ENCODE measurements around the gene GREB1. TPM values are rescaled to one million over a fixed set of nuclear protein-coding genes. Genes with fewer than 3 reads are reported as not detected.

Gene GREB1
- total RNA-seq, 1 experiment from 2014 or later: 0.37 TPM

DNA sequence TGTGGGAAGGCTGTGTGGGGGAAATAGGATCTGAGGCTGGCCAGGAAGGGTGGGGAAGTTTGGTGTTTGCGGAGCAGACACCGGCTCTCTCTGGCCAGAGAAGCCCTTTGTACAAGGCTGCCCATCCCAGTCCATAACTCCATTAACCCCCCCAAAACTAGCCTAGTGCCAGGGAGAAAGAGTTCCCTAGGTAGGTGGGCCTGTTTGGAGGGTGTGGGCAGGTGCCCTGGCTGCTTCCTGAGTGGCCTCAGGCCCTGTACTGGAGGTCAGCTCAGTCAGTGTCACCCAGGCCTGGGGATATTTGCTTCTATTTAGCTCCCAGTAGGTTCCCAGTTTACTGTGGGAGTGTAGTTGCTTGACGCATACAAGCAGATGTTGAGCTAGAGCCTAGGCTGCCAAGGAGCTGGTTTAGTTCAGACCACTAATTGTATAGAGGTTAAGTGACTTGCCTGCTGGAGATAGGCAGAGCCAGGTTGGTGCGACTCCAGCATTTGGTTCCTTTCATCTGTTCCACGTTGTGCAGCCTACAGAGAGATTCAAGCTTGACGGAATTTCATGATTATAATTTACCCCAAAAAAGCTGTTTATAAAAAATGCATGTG lies 2.9 kb upstream of the GREB1 start:
- Histone ChIP-seq H4K20me1 (ENCODE audit: insufficient read depth) (no peaks in the 10 kb centered on the region), H3K4me3 (no peak overlapping the region), H3K27ac (no peak overlapping the region), H2AFZ (no peak overlapping the region), H3K79me2 (ENCODE audit: low read depth) (no peaks in the 10 kb centered on the region), H3K9me2 (ENCODE audit: insufficient read depth) (no peaks in the 10 kb centered on the region), H3K27me3 (ENCODE audit: insufficient read depth, low read depth) (peaks cover 44% of the 10 kb centered on the region), H3F3A (ENCODE audit: insufficient read depth, low read depth) (peaks cover 34% of the 10 kb centered on the region), H3K36me3 (ENCODE audit: low read depth) (no peaks in the 10 kb centered on the region), H3K4me2 (no peak overlapping the region), H3K4me1 (replicated peaks; ENCODE audit: insufficient read depth) (peaks cover 42% of the 10 kb centered on the region), H3K9me3 (ENCODE audit: insufficient read depth, low read depth) (no peaks in the 10 kb centered on the region; the same call in 1 of the 2 replicates)
- CTCF ChIA-PET: no interaction called here
- no TSS peak for BruUV-seq (replicated peaks)
- no peak for TF ChIP-seq EZH2 (IDR thresholded peaks at IDR 0.05; ENCODE audit: low read depth)
- TF ChIP-seq, protein P1, sequence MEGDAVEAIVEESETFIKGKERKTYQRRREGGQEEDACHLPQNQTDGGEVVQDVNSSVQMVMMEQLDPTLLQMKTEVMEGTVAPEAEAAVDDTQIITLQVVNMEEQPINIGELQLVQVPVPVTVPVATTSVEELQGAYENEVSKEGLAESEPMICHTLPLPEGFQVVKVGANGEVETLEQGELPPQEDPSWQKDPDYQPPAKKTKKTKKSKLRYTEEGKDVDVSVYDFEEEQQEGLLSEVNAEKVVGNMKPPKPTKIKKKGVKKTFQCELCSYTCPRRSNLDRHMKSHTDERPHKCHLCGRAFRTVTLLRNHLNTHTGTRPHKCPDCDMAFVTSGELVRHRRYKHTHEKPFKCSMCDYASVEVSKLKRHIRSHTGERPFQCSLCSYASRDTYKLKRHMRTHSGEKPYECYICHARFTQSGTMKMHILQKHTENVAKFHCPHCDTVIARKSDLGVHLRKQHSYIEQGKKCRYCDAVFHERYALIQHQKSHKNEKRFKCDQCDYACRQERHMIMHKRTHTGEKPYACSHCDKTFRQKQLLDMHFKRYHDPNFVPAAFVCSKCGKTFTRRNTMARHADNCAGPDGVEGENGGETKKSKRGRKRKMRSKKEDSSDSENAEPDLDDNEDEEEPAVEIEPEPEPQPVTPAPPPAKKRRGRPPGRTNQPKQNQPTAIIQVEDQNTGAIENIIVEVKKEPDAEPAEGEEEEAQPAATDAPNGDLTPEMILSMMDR (conservative IDR thresholded peaks at IDR 0.05): no peak
- DNase-seq: peak in 1 of 2 experiments; percentile 69
- POLR2A ChIA-PET (ENCODE audit: unreplicated experiment): no interaction called here
- intact Hi-C loops (cut with micrococcal nuclease; ENCODE audit: unreplicated experiment): no loop called here

DNA sequence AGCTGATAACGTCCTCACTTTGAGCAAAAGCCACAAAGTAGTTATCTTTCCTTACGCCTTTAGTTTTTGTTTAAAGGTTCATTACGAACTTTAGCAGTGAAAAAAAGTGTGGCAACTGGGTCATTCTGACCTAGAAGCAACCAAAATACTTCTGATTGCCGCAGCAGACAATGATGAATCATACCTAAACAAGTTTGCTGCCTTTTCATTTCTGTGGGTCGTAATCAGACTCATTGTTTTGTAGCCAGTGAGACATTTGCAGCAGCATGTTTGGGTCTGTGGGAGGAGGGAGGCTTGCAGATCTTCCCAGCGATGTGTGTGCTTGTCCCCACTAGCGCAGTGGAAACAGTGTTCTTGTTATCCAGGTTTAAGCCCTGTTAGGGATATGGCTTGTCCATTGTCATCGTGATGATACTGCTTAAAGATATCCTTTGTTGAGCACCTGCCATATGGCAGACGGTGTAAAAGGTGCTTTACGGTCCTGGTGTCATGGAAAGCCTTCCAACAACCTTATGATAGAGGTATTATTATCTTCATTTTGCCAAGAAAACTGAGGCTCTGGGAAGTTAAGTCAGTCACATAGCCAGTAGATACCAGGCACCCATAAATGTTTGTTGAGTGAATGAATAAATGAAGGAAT lies 1.3 kb upstream of the GREB1 start:
- intact Hi-C loops (cut with micrococcal nuclease; ENCODE audit: unreplicated experiment): no loop called here
- Histone ChIP-seq H3K79me2 (ENCODE audit: low read depth) (no peaks in the 10 kb centered on the region), H3K27ac (no peak overlapping the region; the same call in 1 of the 2 replicates), H3F3A (ENCODE audit: insufficient read depth, low read depth) (peaks cover 34% of the 10 kb centered on the region), H3K27me3 (ENCODE audit: insufficient read depth, low read depth) (peaks cover 45% of the 10 kb centered on the region), H3K9me2 (ENCODE audit: insufficient read depth) (no peaks in the 10 kb centered on the region), H3K4me1 (replicated peaks; ENCODE audit: insufficient read depth) (peaks cover 42% of the 10 kb centered on the region), H4K20me1 (ENCODE audit: insufficient read depth) (no peaks in the 10 kb centered on the region), H3K4me2 (peak overlapping the region; percentile 74), H3K36me3 (ENCODE audit: low read depth) (no peaks in the 10 kb centered on the region), H2AFZ (no peak overlapping the region), H3K9me3 (ENCODE audit: insufficient read depth, low read depth) (no peaks in the 10 kb centered on the region), H3K4me3 (peak overlapping the region; percentile 24; the same call in 1 of the 2 replicates)
- POLR2A ChIA-PET (ENCODE audit: unreplicated experiment): no interaction called here
- no TSS peak for BruUV-seq (replicated peaks)
- peak in 1 of 2 experiments; percentile 79 for DNase-seq
- CTCF ChIA-PET: no interaction called here
- TF ChIP-seq, protein P1 (conservative IDR thresholded peaks at IDR 0.05): no peak
- no peak for TF ChIP-seq EZH2 (IDR thresholded peaks at IDR 0.05; ENCODE audit: low read depth)

DNA sequence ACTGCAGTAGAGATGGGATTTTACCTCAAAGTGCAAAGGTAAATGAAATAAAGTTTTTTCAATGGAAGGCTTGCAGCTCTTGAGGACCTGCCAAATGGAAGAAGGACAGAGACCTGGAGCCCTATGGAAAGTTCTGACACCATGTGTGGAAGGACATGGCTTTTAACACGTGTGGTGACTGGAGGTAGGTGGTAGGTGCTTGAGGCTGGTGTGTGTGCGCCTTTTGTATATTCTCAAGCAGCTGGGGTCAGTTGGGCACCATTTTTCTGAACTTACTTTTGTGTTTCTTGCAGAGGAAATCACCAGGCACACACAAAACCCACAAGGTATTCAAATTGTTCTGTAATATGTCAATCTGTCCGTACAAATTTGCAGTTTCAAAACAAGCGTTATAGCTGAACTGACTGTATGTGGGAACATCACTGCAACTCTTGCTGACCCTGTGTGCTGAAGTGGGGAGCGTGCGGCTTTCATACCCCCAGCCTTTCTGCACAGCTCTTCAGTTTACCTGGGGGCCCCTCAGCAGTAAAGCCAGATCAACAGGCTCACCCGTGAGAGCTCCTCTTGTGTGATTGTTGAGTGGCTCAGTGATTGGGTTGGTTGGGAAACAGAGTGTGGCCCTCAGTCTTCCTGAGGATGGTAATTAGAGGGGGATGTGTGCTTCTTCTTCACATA lies 363 bp downstream of the GREB1 start:
- Histone ChIP-seq H3K9me3 (ENCODE audit: insufficient read depth, low read depth) (no peaks in the 10 kb centered on the region), H2AFZ (no peak overlapping the region), H3K9me2 (ENCODE audit: insufficient read depth) (no peaks in the 10 kb centered on the region), H4K20me1 (ENCODE audit: insufficient read depth) (no peaks in the 10 kb centered on the region), H3K27me3 (ENCODE audit: insufficient read depth, low read depth) (peaks cover 39% of the 10 kb centered on the region), H3K4me3 (no peak overlapping the region), H3K79me2 (ENCODE audit: low read depth) (no peaks in the 10 kb centered on the region), H3K36me3 (ENCODE audit: low read depth) (no peaks in the 10 kb centered on the region), H3F3A (ENCODE audit: insufficient read depth, low read depth) (peaks cover 34% of the 10 kb centered on the region), H3K4me2 (peak overlapping the region; percentile 74), H3K27ac (no peak overlapping the region), H3K4me1 (replicated peaks; ENCODE audit: insufficient read depth) (peaks cover 42% of the 10 kb centered on the region)
- DNase-seq: no peak
- no TSS peak for BruUV-seq (replicated peaks)
- POLR2A ChIA-PET (ENCODE audit: unreplicated experiment): no interaction called here
- no peak for TF ChIP-seq EZH2 (IDR thresholded peaks at IDR 0.05; ENCODE audit: low read depth)
- TF ChIP-seq, protein P1 (conservative IDR thresholded peaks at IDR 0.05): no peak
- intact Hi-C loops (cut with micrococcal nuclease; ENCODE audit: unreplicated experiment): no loop called here
- CTCF ChIA-PET: no interaction called here
